AML-193 (cell line): ENCODE results near the gene FXYD5.

Experiments used
- DNase-seq, 2 experiments: peaks; one replicate each; lab custom pipeline; 2025; lab: John Stamatoyannopoulos, UW

Gene FXYD5, protein sequence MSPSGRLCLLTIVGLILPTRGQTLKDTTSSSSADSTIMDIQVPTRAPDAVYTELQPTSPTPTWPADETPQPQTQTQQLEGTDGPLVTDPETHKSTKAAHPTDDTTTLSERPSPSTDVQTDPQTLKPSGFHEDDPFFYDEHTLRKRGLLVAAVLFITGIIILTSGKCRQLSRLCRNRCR

DNA sequence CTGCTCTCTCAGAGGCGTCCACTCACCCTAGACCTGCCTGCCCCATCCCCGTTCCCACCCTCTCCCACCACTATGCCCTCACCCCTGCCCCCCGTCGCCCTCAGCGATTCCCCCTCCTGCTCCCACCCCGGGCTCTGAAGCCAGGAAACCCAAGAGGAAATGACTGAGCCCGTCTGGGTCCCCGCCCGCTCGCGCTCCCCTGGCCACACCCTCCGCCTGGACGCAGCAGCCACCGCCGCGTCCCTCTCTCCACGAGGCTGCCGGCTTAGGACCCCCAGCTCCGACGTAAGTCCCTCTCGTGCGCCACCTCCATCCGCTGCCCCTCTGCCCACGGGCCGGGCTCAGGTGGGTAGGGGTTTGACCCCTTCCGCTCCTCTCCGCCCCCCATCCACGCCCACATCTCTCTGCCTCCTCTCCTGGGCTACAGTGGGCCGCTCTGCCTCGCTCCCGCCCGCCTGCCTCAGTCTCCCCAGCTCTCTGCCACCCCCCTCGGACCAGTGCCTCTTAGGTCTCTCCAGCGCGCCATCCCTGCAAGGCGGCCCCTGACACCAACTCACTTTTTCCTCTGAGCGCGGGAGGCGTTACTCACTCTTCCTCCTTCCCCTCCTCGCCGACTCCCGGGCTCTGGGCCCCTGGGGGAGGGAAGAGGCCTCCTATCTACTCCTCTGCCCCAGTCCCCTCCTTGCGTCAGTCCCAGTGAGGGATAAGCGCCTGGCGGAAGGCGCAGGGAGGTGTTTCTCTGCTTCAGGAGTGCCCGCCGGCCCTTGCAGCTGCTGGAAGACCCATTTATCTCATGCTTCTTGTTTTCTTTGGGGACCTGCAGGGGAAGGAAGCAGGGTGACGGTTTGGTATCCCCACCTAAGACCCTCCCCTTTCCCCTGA is at the start of gene FXYD5:
Gene FXYD5 (plus strand): TSS at position 211 of the 882 bp plus-strand sequence. CDS start 816 bp downstream, outside the sequence.
- peak; percentile 59 to 73 for DNase-seq

DNA sequence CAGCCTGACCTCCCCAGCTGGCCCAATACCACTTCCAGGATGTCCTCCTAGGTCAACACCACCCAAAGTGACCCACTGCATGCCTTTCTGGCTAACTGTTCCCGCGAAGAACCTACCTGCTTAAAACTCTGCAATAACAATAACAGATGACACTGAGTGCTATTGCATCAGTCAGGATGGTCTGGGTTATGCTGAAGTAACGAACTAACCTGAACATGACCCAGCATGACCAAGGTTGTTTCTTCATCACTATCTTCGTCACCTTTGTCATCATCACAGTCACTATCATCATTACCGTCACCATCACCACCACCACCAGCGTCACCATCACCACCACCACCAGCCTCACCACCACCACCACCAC is 49.5 kb upstream of the FXYD5 start:
- no peak for DNase-seq

DNA sequence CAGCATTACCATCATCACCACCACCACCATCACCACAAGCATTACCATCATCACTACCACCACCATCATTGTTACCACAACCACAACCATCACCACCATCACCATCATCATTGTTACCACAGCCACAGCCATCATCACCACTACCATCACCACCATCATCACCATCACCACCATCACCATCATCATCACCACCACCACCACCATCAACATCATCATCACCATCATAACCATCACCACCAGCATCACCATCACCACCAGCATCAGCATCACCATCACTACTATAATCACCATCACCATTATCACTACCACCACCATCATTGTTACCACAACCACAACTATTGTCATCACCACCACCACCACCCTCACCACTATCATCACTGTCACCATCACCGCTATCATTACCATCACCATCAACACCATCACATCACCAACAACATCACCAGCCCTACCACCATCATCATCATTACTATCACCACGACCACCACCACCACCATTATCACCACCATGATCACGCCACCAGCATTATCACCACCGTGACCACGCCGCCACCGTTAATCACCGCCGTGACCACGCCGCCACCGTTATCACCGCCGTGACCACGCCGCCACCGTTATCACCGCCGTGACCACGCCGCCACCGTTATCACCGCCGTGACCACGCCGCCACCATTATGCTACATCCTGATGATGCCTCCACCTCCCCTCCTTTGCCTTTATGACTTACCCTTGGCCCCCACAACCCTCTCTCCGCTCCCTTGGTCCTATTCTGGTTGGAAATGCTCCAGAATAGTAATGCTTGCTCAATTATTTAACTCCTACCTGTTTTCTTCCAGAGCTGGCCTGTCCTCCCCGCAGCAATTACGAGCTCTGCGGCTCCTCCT is 48.9 kb upstream of the FXYD5 start:
- no peak for DNase-seq

DNA sequence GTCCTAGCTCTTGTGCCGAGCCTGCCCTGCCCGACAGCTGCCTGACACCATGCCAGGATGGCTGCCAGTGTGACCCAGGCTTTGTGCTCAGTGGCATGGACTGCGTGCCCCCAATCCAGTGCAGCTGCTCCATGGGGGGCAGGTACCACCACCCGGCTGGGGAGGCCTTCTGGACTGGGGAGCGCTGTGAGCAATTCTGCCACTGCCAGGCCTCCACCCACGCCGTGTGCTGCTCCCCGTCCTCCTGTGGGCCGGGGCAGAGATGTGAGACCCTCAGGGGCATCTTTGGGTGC is 48.3 kb upstream of the FXYD5 start:
- no peak for DNase-seq

DNA sequence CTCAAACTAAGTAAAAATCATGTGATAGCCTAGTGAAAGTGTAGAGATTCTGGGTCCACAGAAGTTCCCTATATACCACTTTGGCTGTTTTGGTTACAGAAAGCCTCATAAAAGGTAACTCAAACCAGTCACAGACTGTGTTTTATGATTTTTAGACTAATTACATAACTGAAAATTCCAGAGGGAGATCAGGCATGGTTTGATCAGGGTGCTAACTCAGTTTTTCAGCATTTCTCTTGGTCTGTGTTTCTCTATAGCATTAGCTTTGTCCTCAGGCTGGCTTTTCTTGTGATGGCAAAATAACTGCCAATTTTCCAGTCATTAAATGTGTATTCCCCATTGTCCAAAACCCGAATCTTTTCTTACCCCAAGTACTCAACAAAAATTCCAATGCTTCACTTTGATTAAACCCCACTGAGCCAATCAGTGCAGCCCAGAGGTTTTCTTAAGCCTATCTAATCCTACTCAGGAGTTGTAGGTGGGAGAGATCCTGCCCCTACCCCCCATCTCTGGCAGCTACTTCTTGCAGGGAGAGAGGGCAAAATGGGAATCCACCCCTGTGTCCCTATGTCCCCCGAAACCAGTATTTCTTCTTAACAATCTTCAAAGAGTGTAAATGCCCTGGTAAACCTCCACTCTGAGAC is 47.5 kb upstream of the FXYD5 start:
- no peak for DNase-seq

DNA sequence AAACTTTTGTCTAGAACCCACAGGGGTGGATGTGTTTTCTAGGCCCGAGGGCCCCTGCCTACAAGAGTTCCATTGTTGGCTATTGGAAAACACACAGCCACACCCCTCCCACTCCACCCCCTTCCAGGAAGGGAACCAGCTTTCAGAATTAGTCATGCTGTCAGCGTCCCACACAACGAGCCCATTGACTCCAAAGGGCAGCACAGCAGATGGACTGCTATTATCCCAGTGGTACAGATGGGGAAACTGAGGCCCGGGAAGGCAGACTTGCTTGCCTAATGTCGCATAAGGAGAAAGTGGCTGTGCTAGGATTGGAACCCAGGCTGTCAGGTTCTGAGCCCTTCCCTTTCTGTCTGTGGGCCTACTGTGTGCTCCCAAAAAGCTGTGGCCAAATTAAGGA is 47.0 kb upstream of the FXYD5 start:
- DNase-seq = no peak

DNA sequence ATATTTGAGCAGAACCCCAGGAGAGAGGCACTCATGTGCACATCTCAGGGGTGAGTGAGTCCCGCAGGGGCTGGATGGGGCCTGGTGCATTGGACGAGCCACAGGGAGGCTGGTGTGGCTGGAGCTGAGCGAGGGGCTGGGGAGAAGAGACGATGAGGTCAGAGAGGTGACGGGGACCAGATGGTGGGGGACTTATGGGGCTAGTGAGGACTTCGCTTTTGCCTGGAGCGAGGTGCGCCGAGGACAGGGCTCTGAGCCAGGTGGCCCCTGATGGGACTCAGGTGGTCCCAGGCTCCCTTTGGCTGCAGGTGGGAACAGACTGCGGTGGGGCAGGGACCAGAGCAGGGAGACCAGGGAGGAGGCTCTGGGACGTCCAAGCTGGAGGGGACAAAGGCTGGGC is 45.8 kb upstream of the FXYD5 start:
- DNase-seq = no peak

DNA sequence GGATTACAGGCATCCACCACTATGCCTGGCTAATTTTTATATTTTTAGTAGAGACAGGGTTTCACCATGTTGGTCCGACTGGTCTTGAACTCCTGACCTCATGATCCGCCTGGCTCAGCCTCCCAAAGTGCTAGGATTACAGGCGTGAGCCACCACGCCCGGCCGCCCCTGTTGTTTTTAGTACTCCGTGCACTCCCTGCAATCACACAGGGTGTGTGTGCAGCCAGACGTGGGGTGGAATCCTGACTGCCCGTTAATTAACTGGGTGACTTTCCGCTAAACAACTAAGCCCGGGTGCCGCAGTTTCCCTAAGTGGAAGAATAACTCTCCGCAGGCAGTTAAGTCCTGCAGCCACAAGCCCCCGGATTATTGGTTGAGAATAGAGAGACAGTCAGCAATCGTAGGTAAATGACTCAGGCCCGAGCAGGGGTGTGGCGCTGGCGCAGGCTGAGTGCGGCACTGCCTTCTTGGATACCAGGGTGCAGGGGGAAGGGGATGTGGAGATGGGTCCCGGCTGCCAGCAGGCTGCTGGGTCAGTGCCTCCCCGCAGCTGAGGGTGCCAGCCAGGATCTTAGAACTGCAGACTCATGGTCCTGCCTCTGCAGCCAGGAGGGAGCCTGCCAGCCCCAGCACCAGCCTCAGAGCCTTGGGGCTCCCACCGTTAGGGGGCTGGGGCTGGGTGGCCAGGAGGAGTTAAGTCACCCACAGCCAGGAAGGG is 45.0 kb upstream of the FXYD5 start:
- no peak for DNase-seq

DNA sequence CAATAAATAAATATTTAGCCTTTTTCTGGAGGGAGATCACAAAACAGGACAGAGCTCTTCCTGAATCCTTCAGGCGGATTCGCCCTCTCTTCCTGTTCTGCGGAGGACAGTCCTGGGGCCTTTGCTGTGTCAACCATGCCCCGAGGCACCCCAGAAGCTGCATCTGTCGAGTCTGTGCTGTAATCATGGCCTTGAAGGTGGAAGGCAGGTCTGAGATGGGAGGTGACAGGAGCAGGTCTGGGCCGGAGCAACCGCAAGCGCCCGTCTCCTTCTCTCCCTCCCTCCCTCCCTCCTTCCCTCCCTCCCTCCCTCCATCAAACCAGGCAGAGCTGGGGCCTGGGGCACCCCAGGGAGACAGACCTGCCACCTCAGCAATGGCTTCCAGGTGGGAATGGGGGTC is 43.6 kb upstream of the FXYD5 start:
- DNase-seq = no peak

DNA sequence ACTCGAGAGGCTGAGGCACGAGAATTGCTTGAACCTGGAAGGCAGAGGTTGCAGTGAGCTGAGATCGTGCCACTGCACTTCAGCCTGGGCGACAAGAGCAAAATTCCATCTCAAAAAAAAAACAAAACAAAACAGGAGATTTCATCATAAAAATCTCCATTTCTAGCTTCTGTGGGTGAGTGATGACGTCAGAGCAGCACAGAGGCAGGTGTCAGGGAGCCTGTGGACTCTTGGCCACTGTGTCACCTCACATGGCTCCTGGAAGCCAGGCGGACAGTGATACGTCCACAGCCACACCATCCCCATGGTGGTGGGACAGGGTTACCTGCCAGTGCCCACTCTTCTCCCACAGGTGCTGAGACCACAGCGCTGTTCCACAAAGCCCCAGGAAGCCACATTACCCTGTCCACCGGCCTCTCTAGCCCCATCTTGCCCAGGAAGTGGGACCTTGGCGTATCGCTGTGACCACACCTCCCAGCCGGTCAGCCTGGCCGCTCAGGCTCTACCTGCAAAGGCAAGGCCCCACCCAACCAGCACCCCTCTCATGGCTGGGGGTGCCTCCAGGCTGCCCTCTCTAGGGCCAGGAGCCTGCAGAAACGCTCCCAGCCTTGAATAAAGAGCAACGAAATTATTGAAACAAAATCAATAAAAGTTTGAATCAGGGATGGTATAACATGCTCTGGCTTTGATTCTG is 41.4 kb upstream of the FXYD5 start:
- no peak for DNase-seq

DNA sequence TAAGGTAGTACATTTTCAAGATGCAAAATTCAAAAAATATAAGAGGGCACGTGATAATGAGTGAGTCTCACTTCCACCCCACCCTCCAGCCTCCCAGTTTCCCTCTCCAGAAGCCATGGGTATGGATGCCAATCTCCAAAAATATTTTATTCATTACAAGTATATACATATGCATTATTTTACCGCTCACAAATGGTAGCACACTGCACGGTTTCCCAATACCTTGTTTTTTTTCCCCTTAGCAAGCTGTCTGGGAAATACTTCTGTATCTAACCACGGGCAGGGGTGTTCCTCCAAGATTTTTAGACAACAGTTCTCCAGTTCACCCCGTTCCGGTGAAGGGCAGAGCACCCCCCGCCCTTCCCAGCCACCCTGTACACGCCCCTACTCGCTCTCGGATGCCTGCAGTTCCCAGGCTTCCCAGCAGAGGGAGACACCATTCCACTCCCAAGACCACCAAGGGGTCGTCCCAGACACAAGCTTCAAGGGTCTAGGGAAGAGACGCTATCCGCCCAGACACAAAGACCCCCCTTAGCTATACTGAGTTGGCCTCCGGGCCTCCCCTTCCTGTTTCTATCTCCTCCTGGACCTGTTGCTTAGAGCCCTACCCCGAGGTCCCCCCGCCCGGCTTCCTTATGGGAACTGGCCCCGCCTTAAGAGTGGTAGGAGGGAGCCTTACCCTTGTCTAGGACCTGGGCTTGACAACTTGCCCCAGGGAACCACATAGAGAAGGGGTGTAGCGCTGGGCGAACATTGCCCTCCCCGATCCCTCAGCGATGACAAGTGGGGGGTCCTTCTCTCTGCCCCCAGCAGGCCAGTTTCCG is 40.0 kb upstream of the FXYD5 start:
- peak; percentile 3 to 10 for DNase-seq

DNA sequence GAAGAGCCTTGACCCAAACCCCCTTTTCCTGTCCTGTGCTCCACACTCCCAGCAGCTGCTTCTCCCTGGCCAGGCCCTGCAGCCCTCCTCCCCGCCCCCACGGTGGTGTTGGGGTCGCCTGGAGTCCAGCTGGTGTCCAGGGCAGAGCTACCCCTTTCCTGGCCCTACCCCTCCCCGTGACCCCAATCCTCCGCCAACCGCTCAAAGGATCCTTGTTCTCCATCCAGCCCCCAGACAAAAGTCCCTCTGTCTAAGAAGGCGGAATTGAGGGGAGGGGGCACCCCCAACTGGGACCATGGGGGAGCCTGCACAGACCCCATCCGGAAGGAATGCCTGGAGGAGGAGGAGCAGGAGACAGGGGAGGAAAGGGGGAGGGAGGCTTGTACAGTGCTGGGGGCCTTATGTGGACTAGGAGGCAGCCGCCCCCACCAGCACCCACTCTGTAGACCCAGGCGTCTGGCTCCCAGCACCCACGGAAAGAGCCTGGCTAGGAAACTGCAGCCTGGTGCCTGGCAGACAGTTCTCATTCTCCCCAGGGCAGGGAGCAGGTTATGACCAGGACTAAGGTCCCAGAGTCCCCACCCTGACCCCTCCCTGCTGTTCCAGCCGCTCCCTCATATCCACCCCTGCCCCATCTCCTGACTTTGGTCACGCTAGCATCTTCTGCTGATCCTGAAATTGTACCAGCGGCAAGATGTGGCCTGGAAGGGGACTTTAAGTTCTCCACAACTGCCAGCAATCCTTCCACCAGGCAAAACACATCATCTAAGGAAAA is 39.2 kb upstream of the FXYD5 start, which contains the start of gene FXYD3:
Gene FXYD3 (plus strand): TSS at position 647 of the 775 bp plus-strand sequence. CDS start 3,554 bp downstream, outside the sequence.
- no peak for DNase-seq

DNA sequence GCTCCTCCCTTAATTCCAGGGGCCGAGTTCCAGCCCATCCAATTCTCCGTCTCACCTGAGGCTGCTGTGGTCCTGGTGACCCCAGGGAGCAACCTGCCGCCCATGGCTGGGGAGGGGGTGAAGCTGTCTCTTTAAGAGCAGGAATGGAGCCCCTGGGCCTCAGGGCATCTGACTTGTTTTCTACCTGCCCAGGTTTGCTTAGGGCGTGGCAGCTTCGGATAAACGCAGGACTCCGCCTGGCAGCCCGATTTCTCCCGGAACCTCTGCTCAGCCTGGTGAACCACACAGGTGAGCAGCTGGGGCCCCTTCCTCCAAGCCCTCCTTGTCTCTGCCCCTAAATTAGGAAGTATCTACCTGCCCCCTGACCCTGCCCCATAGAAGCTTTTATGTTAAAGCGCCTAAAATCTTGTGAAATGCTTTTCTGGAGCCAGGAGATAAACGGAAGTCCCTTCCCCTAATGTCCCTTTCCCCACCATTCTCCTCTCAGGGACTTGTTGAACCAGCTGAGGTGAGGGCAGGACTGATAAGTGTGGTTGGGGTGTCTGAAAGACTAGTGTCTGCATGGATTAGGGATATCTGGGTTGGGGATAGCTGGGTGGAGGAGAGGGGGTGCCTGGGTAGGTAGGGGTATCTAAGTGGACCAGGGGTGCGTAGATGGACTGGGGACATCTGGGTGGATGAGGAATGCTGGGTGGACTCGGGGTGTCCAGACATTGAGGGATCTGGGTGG is 38.3 kb upstream of the FXYD5 start:
- DNase-seq = no peak

DNA sequence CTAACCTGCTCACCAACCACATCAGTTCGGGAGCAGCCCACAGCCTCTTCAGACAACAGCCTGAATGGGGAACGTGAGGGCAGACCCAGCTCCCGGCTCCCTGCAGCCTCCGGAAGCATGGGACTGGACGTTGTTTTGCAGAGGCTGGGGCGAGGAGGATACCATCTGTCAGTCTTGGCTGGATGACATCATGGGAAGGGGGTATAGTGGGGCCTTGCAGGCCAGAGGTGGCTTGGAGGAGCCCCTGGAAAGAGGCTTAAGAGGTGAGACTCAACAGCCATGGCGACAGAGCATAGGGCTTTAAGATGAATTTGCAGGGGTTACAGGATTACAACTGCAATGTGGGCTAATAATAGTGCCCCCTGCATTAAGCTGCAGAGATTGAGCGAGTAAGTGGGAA is 37.4 kb upstream of the FXYD5 start:
- DNase-seq = no peak

DNA sequence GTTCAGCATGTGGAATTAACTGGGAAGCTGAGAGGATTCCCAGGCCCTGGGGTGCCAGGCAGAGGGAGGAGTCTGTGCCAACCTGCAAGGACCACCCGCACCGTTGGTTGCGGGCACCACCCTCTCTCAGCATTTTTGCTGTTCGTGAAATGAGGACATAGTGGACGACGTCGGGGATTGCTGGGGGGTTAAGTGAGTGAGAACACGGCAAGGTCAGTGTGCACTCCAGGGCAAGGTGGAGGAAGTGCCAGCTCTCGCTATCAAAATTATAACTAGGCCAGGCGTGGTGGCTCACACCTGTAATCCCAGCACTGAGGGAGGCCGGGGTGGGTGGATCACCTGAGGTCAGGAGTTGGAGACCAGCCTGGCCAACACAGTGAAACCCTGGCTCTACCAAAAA is 36.7 kb upstream of the FXYD5 start:
- no peak for DNase-seq

DNA sequence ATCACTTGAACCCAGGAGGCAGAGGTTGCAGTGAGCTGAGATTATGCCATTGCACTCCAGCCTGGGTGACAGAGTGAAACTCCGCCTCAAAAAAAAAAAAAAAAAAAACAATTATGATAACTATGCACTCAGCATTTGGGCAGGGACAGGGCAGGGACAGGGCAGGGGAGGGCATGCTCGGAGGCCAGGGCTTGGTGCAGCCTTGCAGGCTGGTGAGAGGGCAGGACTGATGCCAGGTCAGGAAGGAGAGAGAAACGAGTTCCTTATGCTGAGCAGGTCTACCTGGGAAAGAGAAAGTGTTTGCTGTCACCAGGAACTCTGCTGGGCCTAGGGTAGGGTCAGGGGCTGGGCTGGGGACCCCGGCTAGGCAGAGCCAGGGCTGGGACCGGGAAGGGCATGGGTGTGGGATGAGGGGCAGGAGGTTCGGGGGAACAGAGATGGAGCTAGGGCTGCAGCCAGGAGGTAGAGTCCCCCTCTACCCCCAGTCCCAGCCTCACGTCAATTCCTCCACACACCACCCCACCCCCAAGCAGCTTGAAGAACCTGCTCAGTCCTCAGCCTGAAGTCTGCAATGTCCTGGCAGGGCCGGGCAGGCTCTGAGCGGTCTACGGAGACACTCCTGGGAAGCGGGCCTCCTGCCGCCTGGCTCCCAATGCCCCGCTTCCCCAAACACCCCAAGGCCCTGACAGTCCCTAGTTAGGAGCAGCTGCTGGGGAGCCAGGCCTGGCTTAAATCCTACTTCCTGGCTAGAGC is 36.1 kb upstream of the FXYD5 start:
- DNase-seq = no peak

DNA sequence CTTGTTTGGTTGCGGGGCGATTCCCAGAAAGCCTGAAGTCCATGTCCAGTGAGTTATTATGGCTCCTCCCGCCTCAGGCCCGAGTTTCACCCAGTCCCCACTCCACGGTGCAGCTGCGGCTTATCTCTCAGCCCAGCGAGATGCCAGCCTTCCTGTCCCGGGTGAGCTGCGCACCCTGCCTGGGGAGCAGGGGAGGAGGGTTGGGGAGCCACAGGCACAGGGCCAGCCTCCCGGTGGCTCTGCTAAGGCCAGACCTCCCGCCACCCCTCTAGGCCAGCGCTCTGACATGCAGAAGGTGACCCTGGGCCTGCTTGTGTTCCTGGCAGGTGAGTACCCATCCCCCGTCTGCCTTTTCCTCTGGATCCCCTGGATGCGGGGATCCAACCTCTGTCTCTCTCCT is 35.4 kb upstream of the FXYD5 start:
- no peak for DNase-seq
